ENCODE data around the gene RHBDL1. TPM values are rescaled to one million over a fixed set of nuclear protein-coding genes. Genes with fewer than 3 reads are reported as not detected.

The RHBDL1 gene
- total and polyA plus RNA-seq, 2 of the 8 experiments (the other 6 are each of a cell fraction or from before 2014, with no cell fraction given), result 4.0 to 8.1 TPM

GRCh38 chr16:672371-672770 is 3.1 kb upstream of the RHBDL1 start:
- DNase-seq (ENCODE audit: low read depth in 1 of 2, low spot score in 2 of 2) (no peak), FAIRE-seq (no peak)
- H2BK15ac ChIP-seq (ENCODE audit: low read length), result no peak overlapping the region
- ChIA-PET POLR2A (ENCODE audit: partially characterized antibody) (interaction anchor here (1.0 to 17.4 kb wide), 4 partner anchors 6 to 40 kb away, joined by 3 to 214 read pairs (median 108); partner anchors contain the start of genes JMJD8, RHBDL1, RHOT2 and STUB1), CTCF (ENCODE audit: partially characterized antibody) (interaction anchor here (1.3 to 12.0 kb wide), 4 partner anchors 12 to 90 kb away, joined by 5 to 75 read pairs (median 5); partner anchors contain the start of gene WDR24)
- no peak overlapping the region for H4K8ac ChIP-seq (ENCODE audit: extremely low read depth, insufficient read depth, low read length)
- no peak overlapping the region for H2BK12ac ChIP-seq (ENCODE audit: low read depth, low read length)
- H3K9ac ChIP-seq (replicated peaks in 1 of 4; ENCODE audit: extremely low read depth in 1 of 4, low read depth in 3 of 4, low read length in 3 of 4), result no peak overlapping the region
- H4K20me1 ChIP-seq (replicated peaks in 1 of 2; ENCODE audit: control insufficient read depth in 1 of 2, insufficient read depth in 2 of 2, low read length in 2 of 2), result peaks cover 5 to 27% of the 10 kb centered on the region in 2 experiments
- H2AK5ac ChIP-seq (ENCODE audit: low read depth, low read length), result no peak overlapping the region
- no peak overlapping the region for H2AFZ ChIP-seq (ENCODE audit: low read length)
- H2BK5ac ChIP-seq (ENCODE audit: low read depth, low read length), result no peak overlapping the region
- TF ChIP-seq EGR1 (IDR thresholded peaks at IDR 0.05; ENCODE audit: borderline replicate concordance, low read depth, low read length) (no peak), RBBP5 (IDR thresholded peaks at IDR 0.05; ENCODE audit: borderline replicate concordance, low read depth, low read length) (no peak), ZNF274 (IDR thresholded peaks at IDR 0.05; ENCODE audit: borderline replicate concordance, extremely low read depth, low read length) (no peak), TBP (IDR thresholded peaks at IDR 0.05; ENCODE audit: low read depth, low read length) (no peak), SP2 (IDR thresholded peaks at IDR 0.05; ENCODE audit: low read length) (no peak), HDAC2 (IDR thresholded peaks at IDR 0.05; ENCODE audit: borderline replicate concordance in 1 of 2, low read depth in 2 of 2, low read length in 2 of 2) (no peak)
- no peak overlapping the region for H3K27ac ChIP-seq (ENCODE audit: low read depth, low read length)
- H4K5ac ChIP-seq (ENCODE audit: insufficient read length, low read depth, low read length), result no peak overlapping the region
- H3K4me1 ChIP-seq (replicated peaks in 1 of 4; ENCODE audit: control insufficient read depth in 3 of 4, insufficient read depth in 4 of 4, low read length in 3 of 4), result peaks cover 0 to 27% (median 24%) of the 10 kb centered on the region in 4 experiments; a peak in 6 of 7 replicates
- peaks cover 12% of the 10 kb centered on the region for H3K23me2 ChIP-seq (ENCODE audit: low read depth, low read length)
- no peak overlapping the region for H3K14ac ChIP-seq (ENCODE audit: insufficient read length)
- H3K4me3 ChIP-seq (ENCODE audit: extremely low read depth in 1 of 4, insufficient read depth in 2 of 4, low read depth in 3 of 4, low read length in 4 of 4), result no peak overlapping the region
- H3K79me1 ChIP-seq (ENCODE audit: low read depth, low read length), result peaks cover 13% of the 10 kb centered on the region
- no peak overlapping the region for H2BK20ac ChIP-seq (ENCODE audit: low read length)
- H3K56ac ChIP-seq (replicated peaks; ENCODE audit: insufficient read length, low read depth, low read length), result no peak overlapping the region
- H3K9me3 ChIP-seq (ENCODE audit: insufficient read depth in 2 of 2, low read depth in 1 of 2, low read length in 1 of 2), result no peaks in the 10 kb centered on the region
- no peak overlapping the region for H3K23ac ChIP-seq (ENCODE audit: insufficient read length)
- peaks cover 0 to 2% (median 0%) of the 10 kb centered on the region in 4 experiments; a peak in 2 of 7 replicates for H3K27me3 ChIP-seq (replicated peaks in 1 of 4; ENCODE audit: control insufficient read depth in 3 of 4, extremely low read depth in 1 of 4, insufficient read depth in 3 of 4, low read length in 3 of 4)
- H3K36me3 ChIP-seq (ENCODE audit: control insufficient read depth in 2 of 4, insufficient read depth in 4 of 4, low read length in 3 of 4), result peaks cover 14 to 44% (median 33%) of the 10 kb centered on the region in 4 experiments
- H3K18ac ChIP-seq (ENCODE audit: extremely low read depth, low read length), result no peak overlapping the region
- no peak overlapping the region for H2BK120ac ChIP-seq (replicated peaks; ENCODE audit: low read depth, low read length)
- 93% methylated on average over 18 of the region's 19 CpGs; no CpG with 5 or more reads in 1 of the 2 experiments for WGBS, 2 experiments (ENCODE audit: extremely low coverage in 1 of 2, insufficient coverage in 1 of 2, insufficient read length in 1 of 2, insufficient replicate concordance in 2 of 2, low coverage in 1 of 2, low lambda C conversion rate in 2 of 2, missing lambda C conversion rate in 1 of 2)
- no peak overlapping the region for H3K4me2 ChIP-seq (ENCODE audit: insufficient read depth in 1 of 2, low read depth in 2 of 2, low read length in 2 of 2)
- H3K79me2 ChIP-seq (ENCODE audit: control insufficient read depth in 1 of 2, insufficient read depth in 2 of 2, low read length in 2 of 2), result peaks cover 0 to 13% of the 10 kb centered on the region in 2 experiments; a peak in 1 of 4 replicates
- no peak overlapping the region for H4K91ac ChIP-seq (replicated peaks; ENCODE audit: insufficient read length, low read length)
- H3K4ac ChIP-seq (replicated peaks; ENCODE audit: insufficient read length, low read depth, low read length), result no peak overlapping the region
